H1 (cell line): ENCODE measurements around the gene CBLN3. TPM values are rescaled to one million over a fixed set of nuclear protein-coding genes. Genes with fewer than 3 reads are reported as not detected.

Experiments used
- CTCF ChIA-PET: fragments of 300-600 bp; sonication (Branson Sonifier 250); formaldehyde crosslinking; loops from one replicate; lab custom pipeline; 2021; ENCODE audit not compliant: partially characterized antibody; lab: Charles Lee
- POLR2A ChIA-PET: fragments of 300-600 bp; sonication (Branson Sonifier 250); formaldehyde crosslinking; loops from one replicate; lab custom pipeline; 2021; ENCODE audit warnings: inconsistent platforms; ENCODE audit not compliant: partially characterized antibody; lab: Charles Lee
- DNase-seq, 2 experiments: peaks; one replicate each; pipeline versions ENCODE4 v3.0.0 to v3.0.0-alpha.2; 2010 to 2022; ENCODE audit warnings: low spot score in 2 of 2, low read depth in 1 of 2, mixed read lengths in 1 of 2
- FAIRE-seq: peaks from 2 replicates; lab custom pipeline; 2011; peaks lifted over from hg19 to GRCh38; lab: Jason Lieb, UNC
- H2AFZ ChIP-seq: 2 replicates; pipeline ENCODE4 v1.8.1; 2012; ENCODE audit warnings: low read length, inconsistent platforms
- H2AK5ac ChIP-seq: 2 replicates; pipeline ENCODE4 v1.6.1; 2013; ENCODE audit warnings: low read depth, low read length
- H2BK120ac ChIP-seq: replicated peaks from 2 replicates; pipeline ENCODE3; 2013; ENCODE audit warnings: low read depth, low read length, inconsistent platforms
- H2BK12ac ChIP-seq: 2 replicates; pipeline ENCODE4 v1.6.1; 2013; ENCODE audit warnings: low read depth, low read length
- H2BK15ac ChIP-seq: 2 replicates; pipeline ENCODE4 v1.6.1; 2013; ENCODE audit warnings: low read length
- H2BK20ac ChIP-seq: 2 replicates; pipeline ENCODE4 v1.6.1; 2013; ENCODE audit warnings: low read length
- H2BK5ac ChIP-seq: 2 replicates; pipeline ENCODE4 v1.6.1; 2013; ENCODE audit warnings: low read depth, low read length
- H3K14ac ChIP-seq: 2 replicates; pipeline ENCODE4 v1.6.1; 2013; ENCODE audit warnings: inconsistent platforms; ENCODE audit not compliant: insufficient read length
- H3K18ac ChIP-seq: 2 replicates; pipeline ENCODE4 v1.6.1; 2013; ENCODE audit warnings: low read length; ENCODE audit errors: extremely low read depth
- H3K23ac ChIP-seq: 2 replicates; pipeline ENCODE4 v1.6.1; 2013; ENCODE audit warnings: inconsistent platforms; ENCODE audit not compliant: insufficient read length
- H3K23me2 ChIP-seq: 2 replicates; pipeline ENCODE4 v1.6.1; 2013; ENCODE audit warnings: low read depth, low read length
- H3K27ac ChIP-seq: 2 replicates; pipeline ENCODE4 v1.6.1; 2011; ENCODE audit warnings: low read depth, low read length, inconsistent platforms
- H3K27me3 ChIP-seq, 4 experiments: replicated peaks in 1 of 4; 1 replicate in 1 of 4; 2 replicates in 3 of 4; pipeline versions ENCODE4 v1.6.1 to v1.8.1; 2011 to 2013; ENCODE audit warnings: low read length in 3 of 4, mild to moderate bottlenecking in 3 of 4, inconsistent platforms in 2 of 4, mixed read lengths in 2 of 4, moderate library complexity in 1 of 4; ENCODE audit not compliant: control insufficient read depth in 3 of 4, insufficient read depth in 3 of 4; ENCODE audit errors: extremely low read depth in 1 of 4
- H3K36me3 ChIP-seq, 4 experiments: 2 replicates each; pipeline versions ENCODE4 v1.6.1 to v1.8.1; 2011 to 2013; ENCODE audit warnings: mild to moderate bottlenecking in 4 of 4, low read length in 3 of 4, moderate library complexity in 2 of 4, control low read depth in 1 of 4, inconsistent platforms in 1 of 4; ENCODE audit not compliant: insufficient read depth in 4 of 4, control insufficient read depth in 2 of 4
- H3K4ac ChIP-seq: replicated peaks from 2 replicates; pipeline ENCODE3; 2013; ENCODE audit warnings: low read length, low read depth, mixed read lengths, inconsistent platforms; ENCODE audit not compliant: insufficient read length
- H3K4me1 ChIP-seq, 4 experiments: replicated peaks in 1 of 4; 1 replicate in 1 of 4; 2 replicates in 3 of 4; pipeline versions ENCODE4 v1.6.1 to v1.8.1; 2011 to 2013; ENCODE audit warnings: low read length in 3 of 4, inconsistent platforms in 2 of 4, mixed read lengths in 1 of 4; ENCODE audit not compliant: insufficient read depth in 4 of 4, control insufficient read depth in 3 of 4
- H3K4me2 ChIP-seq, 2 experiments: 2 replicates each; pipeline versions ENCODE4 v1.6.1 to v1.8.1; 2011 to 2013; ENCODE audit warnings: low read depth in 2 of 2, low read length in 2 of 2, control low read depth in 1 of 2, inconsistent platforms in 1 of 2, mild to moderate bottlenecking in 1 of 2; ENCODE audit not compliant: insufficient read depth in 1 of 2
- H3K4me3 ChIP-seq, 4 experiments: fragments of 200-600, 300-600 bp in 1 of 4; sonication (generic), shearing (Covaris generic), sonication (Bioruptor Twin) in 1 of 4; 2 replicates each; pipeline versions ENCODE4 v1.5.1 to v1.8.1; 2011 to 2016; ENCODE audit warnings: low read length in 4 of 4, low read depth in 3 of 4, control low read depth in 2 of 4, inconsistent platforms in 2 of 4, mild to moderate bottlenecking in 2 of 4, mixed read lengths in 1 of 4, moderate library complexity in 1 of 4; ENCODE audit not compliant: insufficient read depth in 2 of 4; ENCODE audit errors: extremely low read depth in 1 of 4
- H3K56ac ChIP-seq: replicated peaks from 2 replicates; pipeline ENCODE3; 2013; ENCODE audit warnings: low read depth, mild to moderate bottlenecking, mixed read lengths, low read length, inconsistent platforms; ENCODE audit not compliant: insufficient read length
- H3K79me1 ChIP-seq: 2 replicates; pipeline ENCODE4 v1.6.1; 2013; ENCODE audit warnings: low read depth, low read length, control low read depth
- H3K79me2 ChIP-seq, 2 experiments: 2 replicates each; pipeline versions ENCODE4 v1.6.1 to v1.8.1; 2012 to 2013; ENCODE audit warnings: low read length in 2 of 2, mild to moderate bottlenecking in 2 of 2, inconsistent platforms in 1 of 2; ENCODE audit not compliant: insufficient read depth in 2 of 2, control insufficient read depth in 1 of 2
- H3K9ac ChIP-seq, 4 experiments: replicated peaks in 1 of 4; 1 replicate in 1 of 4; 2 replicates in 3 of 4; pipeline versions ENCODE4 v1.6.1 to v1.8.1; 2011 to 2013; ENCODE audit warnings: low read depth in 3 of 4, low read length in 3 of 4, control low read depth in 2 of 4, mild to moderate bottlenecking in 2 of 4, moderate library complexity in 2 of 4, inconsistent platforms in 1 of 4; ENCODE audit errors: extremely low read depth in 1 of 4
- H3K9me3 ChIP-seq, 2 experiments: 2 replicates each; pipeline versions ENCODE4 v1.6.1 to v1.8.1; 2012 to 2013; ENCODE audit warnings: mild to moderate bottlenecking in 2 of 2, moderate library complexity in 2 of 2, control low read depth in 1 of 2, inconsistent platforms in 1 of 2, low read depth in 1 of 2, low read length in 1 of 2, mixed read lengths in 1 of 2; ENCODE audit not compliant: insufficient read depth in 2 of 2
- H4K20me1 ChIP-seq, 2 experiments: replicated peaks in 1 of 2; 2 replicates each; pipeline versions ENCODE3 to v1.8.1; 2011 to 2013; ENCODE audit warnings: inconsistent platforms in 2 of 2, low read length in 2 of 2, mild to moderate bottlenecking in 1 of 2; ENCODE audit not compliant: insufficient read depth in 2 of 2, control insufficient read depth in 1 of 2
- H4K5ac ChIP-seq: 2 replicates; pipeline ENCODE4 v1.6.1; 2013; ENCODE audit warnings: low read length, low read depth, mixed read lengths, inconsistent platforms; ENCODE audit not compliant: insufficient read length
- H4K8ac ChIP-seq: 2 replicates; pipeline ENCODE4 v1.8.0; 2013; ENCODE audit warnings: mild to moderate bottlenecking, moderate library complexity, low read length, inconsistent platforms; ENCODE audit not compliant: insufficient read depth; ENCODE audit errors: extremely low read depth
- H4K91ac ChIP-seq: replicated peaks from 2 replicates; pipeline ENCODE3; 2013; ENCODE audit warnings: low read length, mixed read lengths, inconsistent platforms; ENCODE audit not compliant: insufficient read length
- CHD1 ChIP-seq: IDR thresholded peaks from 2 replicates; pipeline ENCODE4 v1.6.1; 2012; ENCODE audit warnings: low read depth, low read length, improper control_type of control experiment
- CHD2 ChIP-seq: IDR thresholded peaks from 2 replicates; pipeline ENCODE4 v1.6.1; 2012; ENCODE audit warnings: low read length, improper control_type of control experiment
- EP300 ChIP-seq, 2 experiments: IDR thresholded peaks; 1 replicate in 1 of 2; 2 replicates in 1 of 2; pipeline ENCODE4 v1.6.1; 2011 to 2012; ENCODE audit warnings: low read depth in 2 of 2, low read length in 2 of 2, mild to moderate bottlenecking in 2 of 2, borderline replicate concordance in 1 of 2, inconsistent platforms in 1 of 2, moderate library complexity in 1 of 2
- HDAC6 ChIP-seq: IDR thresholded peaks from one replicate; pipeline ENCODE4 v1.7.1; 2012; ENCODE audit warnings: low read depth, mild to moderate bottlenecking, inconsistent platforms, low read length, moderate library complexity
- JUND ChIP-seq: IDR thresholded peaks from 2 replicates; pipeline ENCODE4 v1.6.1; 2011; ENCODE audit warnings: mild to moderate bottlenecking, improper control_type of control experiment, low read length
- KDM5A ChIP-seq: fragments of 200-600 bp; IDR thresholded peaks from 2 replicates; pipeline ENCODE4 v1.7.1; 2012; ENCODE audit warnings: mild to moderate bottlenecking, low read length, inconsistent platforms, mixed read lengths
- POU5F1 ChIP-seq: IDR thresholded peaks from 2 replicates; pipeline ENCODE4 v1.6.1; 2011; ENCODE audit warnings: low read depth, mild to moderate bottlenecking, low read length, moderate library complexity
- SAP30 ChIP-seq: fragments of 300-600 bp; sonication (generic); IDR thresholded peaks from 2 replicates; pipeline ENCODE4 v1.7.1; 2012; ENCODE audit warnings: low read length, moderate library complexity, mild to moderate bottlenecking, inconsistent platforms; ENCODE audit not compliant: insufficient read depth, insufficient replicate concordance
- SIRT6 ChIP-seq: IDR thresholded peaks from one replicate; pipeline ENCODE4 v1.7.1; 2012; ENCODE audit warnings: low read length, inconsistent platforms
- ZNF274 ChIP-seq: IDR thresholded peaks from 2 replicates; pipeline ENCODE4 v1.7.0; 2012; ENCODE audit warnings: low read length, borderline replicate concordance; ENCODE audit errors: extremely low read depth
- WGBS, 2 experiments: shearing (Covaris generic) in 1 of 2; methylation state at CpG; one replicate each; pipeline versions ENCODE4 v1.1.6 to v1.1.7; 2013 to 2015; ENCODE audit warnings: low lambda C conversion rate in 2 of 2, mixed read lengths in 2 of 2, inconsistent platforms in 1 of 2, low coverage in 1 of 2, missing lambda C conversion rate in 1 of 2; ENCODE audit not compliant: insufficient replicate concordance in 2 of 2, insufficient coverage in 1 of 2, insufficient read length in 1 of 2; ENCODE audit errors: extremely low coverage in 1 of 2, missing lambda C conversion rate in 1 of 2; 5-methylcytosine and 5-hydroxymethylcytosine counted together
- polyA plus RNA-seq, 7 experiments: library from polyadenylated mRNA; depleted of rRNA in 3 of 7; stranded (reverse) in 5 of 7; unstranded in 2 of 7; fragments of >200 nt in 5 of 7; fragments of 200-250 nt in 2 of 7; gene quantifications; 1 replicate in 5 of 7; 2 replicates in 1 of 7; 4 replicates in 1 of 7; pipeline versions ENCODE4 v1.2.1 to v1.2.3, GENCODE V29; 2011 to 2013; ENCODE audit warnings: missing spikeins in 2 of 7, mixed read lengths in 2 of 7
- total RNA-seq: library from RNA; stranded (reverse); fragmentation: NEBNext Ultra II Directional; extraction: Animal tissue kit (Norgen Biotek cat#: 25700); gene quantifications from 2 replicates; pipeline ENCODE4 v1.2.1, GENCODE V29; 2021
- TF ChIP-seq, protein P1 (sequence below), 3 experiments: IDR thresholded peaks; 1 replicate in 2 of 3; 2 replicates in 1 of 3; pipeline versions ENCODE4 v1.5.1 to v1.6.1; 2011; ENCODE audit warnings: low read length in 3 of 3, mild to moderate bottlenecking in 3 of 3, inconsistent platforms in 2 of 3, low read depth in 1 of 3, moderate library complexity in 1 of 3; ENCODE audit not compliant: insufficient read depth in 1 of 3; ENCODE audit errors: control extremely low read depth in 1 of 3

CBLN3 gene
- total and polyA plus RNA-seq, 2 of the 8 experiments (the other 6 are each of a cell fraction or from before 2014, with no cell fraction given) = 0.54 to 1.00 TPM

DNA sequence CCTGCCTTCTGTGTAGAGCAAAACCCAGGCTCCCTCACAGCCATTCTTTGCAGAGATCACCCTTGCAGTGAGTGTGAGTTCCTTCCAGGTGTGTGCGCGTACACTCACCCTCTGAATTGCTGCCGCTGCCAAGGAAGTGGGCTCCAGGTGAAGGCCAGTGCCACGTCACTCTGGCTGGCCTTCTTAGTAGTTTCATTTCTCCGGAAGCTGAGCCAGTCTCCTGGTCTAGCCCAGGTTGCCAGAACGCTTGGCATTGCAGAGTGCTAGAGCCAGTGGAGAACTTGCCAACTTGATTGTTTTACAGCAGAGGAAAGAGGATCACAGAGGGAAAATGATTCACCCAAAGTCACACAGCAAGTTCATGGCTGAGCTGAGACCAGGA, 11.0 kb downstream of the CBLN3 start:
- H3K4me2 ChIP-seq = no peak overlapping the region
- H2BK15ac ChIP-seq = no peak overlapping the region
- no peak overlapping the region for H4K91ac ChIP-seq
- no peaks in the 10 kb centered on the region for H3K23me2 ChIP-seq
- H3K56ac ChIP-seq = no peak overlapping the region
- H4K5ac ChIP-seq = no peak overlapping the region
- H3K4me1 ChIP-seq = no peaks in the 10 kb centered on the region
- H3K14ac ChIP-seq = no peak overlapping the region
- H2BK5ac ChIP-seq = no peak overlapping the region
- H2BK20ac ChIP-seq = no peak overlapping the region
- no peak overlapping the region for H3K4me3 ChIP-seq
- peak overlapping the region; percentile 11 for H4K8ac ChIP-seq
- no peak overlapping the region for H2AK5ac ChIP-seq
- no peaks in the 10 kb centered on the region for H3K79me1 ChIP-seq
- CTCF ChIA-PET = interaction anchor here (0.8 to 21.3 kb wide), 11 partner anchors 9 to 90 kb away, joined by 3 to 664 read pairs (median 7); partner anchors contain the start of genes ADCY4, KHNYN and RIPK3
- no peak overlapping the region for H2BK120ac ChIP-seq
- H3K27ac ChIP-seq = no peak overlapping the region
- no peak overlapping the region; the same call in 1 of the 2 replicates for H2BK12ac ChIP-seq
- H3K36me3 ChIP-seq = peaks cover 4 to 11% (median 7%) of the 10 kb centered on the region in 4 experiments; a peak in 5 of 8 replicates
- POLR2A ChIA-PET = interaction anchor here (0.8 to 6.3 kb wide), 7 partner anchors 10 to 41 kb away, joined by 3 to 28 read pairs (median 3); partner anchors contain the start of genes CBLN3 and KHNYN
- H3K18ac ChIP-seq = no peak overlapping the region
- no peak overlapping the region for H2AFZ ChIP-seq
- no peak overlapping the region for H3K9ac ChIP-seq
- H3K4ac ChIP-seq = no peak overlapping the region
- FAIRE-seq (no peak), DNase-seq (no peak)
- H3K27me3 ChIP-seq = peaks cover 0 to 6% (median 4%) of the 10 kb centered on the region in 4 experiments; a peak in 4 of 7 replicates
- H3K79me2 ChIP-seq = no peaks in the 10 kb centered on the region
- H3K9me3 ChIP-seq = no peaks in the 10 kb centered on the region
- 92% methylated on average over 6 of the region's 6 CpGs; no CpG with 5 or more reads in 1 of the 2 experiments for WGBS, 2 experiments
- no peaks in the 10 kb centered on the region for H4K20me1 ChIP-seq
- H3K23ac ChIP-seq = no peak overlapping the region
- no peak for TF ChIP-seq HDAC6
- TF ChIP-seq POU5F1 = no peak
- TF ChIP-seq ZNF274 = no peak
- TF ChIP-seq CHD1 = no peak
- no peak for TF ChIP-seq SIRT6
- TF ChIP-seq CHD2 = no peak
- no peak for TF ChIP-seq SAP30
- TF ChIP-seq, protein P1, sequence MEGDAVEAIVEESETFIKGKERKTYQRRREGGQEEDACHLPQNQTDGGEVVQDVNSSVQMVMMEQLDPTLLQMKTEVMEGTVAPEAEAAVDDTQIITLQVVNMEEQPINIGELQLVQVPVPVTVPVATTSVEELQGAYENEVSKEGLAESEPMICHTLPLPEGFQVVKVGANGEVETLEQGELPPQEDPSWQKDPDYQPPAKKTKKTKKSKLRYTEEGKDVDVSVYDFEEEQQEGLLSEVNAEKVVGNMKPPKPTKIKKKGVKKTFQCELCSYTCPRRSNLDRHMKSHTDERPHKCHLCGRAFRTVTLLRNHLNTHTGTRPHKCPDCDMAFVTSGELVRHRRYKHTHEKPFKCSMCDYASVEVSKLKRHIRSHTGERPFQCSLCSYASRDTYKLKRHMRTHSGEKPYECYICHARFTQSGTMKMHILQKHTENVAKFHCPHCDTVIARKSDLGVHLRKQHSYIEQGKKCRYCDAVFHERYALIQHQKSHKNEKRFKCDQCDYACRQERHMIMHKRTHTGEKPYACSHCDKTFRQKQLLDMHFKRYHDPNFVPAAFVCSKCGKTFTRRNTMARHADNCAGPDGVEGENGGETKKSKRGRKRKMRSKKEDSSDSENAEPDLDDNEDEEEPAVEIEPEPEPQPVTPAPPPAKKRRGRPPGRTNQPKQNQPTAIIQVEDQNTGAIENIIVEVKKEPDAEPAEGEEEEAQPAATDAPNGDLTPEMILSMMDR (IDR thresholded peaks at IDR 0.05; ENCODE audit: control extremely low read depth in 1 of 3, insufficient read depth in 1 of 3, low read depth in 1 of 3, low read length in 3 of 3) = no peak
- no peak for TF ChIP-seq EP300 (IDR thresholded peaks at IDR 0.05; ENCODE audit: borderline replicate concordance in 1 of 2, low read depth in 2 of 2, low read length in 2 of 2)
- TF ChIP-seq KDM5A = no peak
- TF ChIP-seq JUND = no peak
